ENCODE data around the gene GRIFIN.

GRCh38 chr7:2515424-2516193 is 39.4 kb upstream of the GRIFIN start:
- no peak for TF ChIP-seq ZNF274 (IDR thresholded peaks at IDR 0.05; ENCODE audit: low read depth, low read length)
- no peak for TF ChIP-seq YY1 (IDR thresholded peaks at IDR 0.05; ENCODE audit: insufficient read depth, insufficient read length)

Measured in NT2/D1 (cell line).